Astrocyte of the cerebellum (primary cell): Measurements from ENCODE around the gene TDRD5.

Experiments
- DNase-seq: peaks from one replicate; pipeline ENCODE4 v3.0.0-alpha.2; 2011; ENCODE audit warnings: low read depth
- H3K4me3 ChIP-seq: 2 replicates; pipeline ENCODE4 v1.5.1; 2011; ENCODE audit warnings: mild to moderate bottlenecking, low read depth, low read length, moderate library complexity
- in situ Hi-C: cut with HindIII; loops from 2 replicates; pipeline ENCODE4 v1.10.0; 2017; ENCODE audit warnings: low sequenced_read_pairs
- TF ChIP-seq, protein P1 (sequence below): IDR thresholded peaks from 2 replicates; pipeline ENCODE4 v1.5.1; 2012; ENCODE audit warnings: low read length, low read depth, moderate library complexity, mild to moderate bottlenecking; ENCODE audit errors: missing control alignments

TDRD5 gene

DNA sequence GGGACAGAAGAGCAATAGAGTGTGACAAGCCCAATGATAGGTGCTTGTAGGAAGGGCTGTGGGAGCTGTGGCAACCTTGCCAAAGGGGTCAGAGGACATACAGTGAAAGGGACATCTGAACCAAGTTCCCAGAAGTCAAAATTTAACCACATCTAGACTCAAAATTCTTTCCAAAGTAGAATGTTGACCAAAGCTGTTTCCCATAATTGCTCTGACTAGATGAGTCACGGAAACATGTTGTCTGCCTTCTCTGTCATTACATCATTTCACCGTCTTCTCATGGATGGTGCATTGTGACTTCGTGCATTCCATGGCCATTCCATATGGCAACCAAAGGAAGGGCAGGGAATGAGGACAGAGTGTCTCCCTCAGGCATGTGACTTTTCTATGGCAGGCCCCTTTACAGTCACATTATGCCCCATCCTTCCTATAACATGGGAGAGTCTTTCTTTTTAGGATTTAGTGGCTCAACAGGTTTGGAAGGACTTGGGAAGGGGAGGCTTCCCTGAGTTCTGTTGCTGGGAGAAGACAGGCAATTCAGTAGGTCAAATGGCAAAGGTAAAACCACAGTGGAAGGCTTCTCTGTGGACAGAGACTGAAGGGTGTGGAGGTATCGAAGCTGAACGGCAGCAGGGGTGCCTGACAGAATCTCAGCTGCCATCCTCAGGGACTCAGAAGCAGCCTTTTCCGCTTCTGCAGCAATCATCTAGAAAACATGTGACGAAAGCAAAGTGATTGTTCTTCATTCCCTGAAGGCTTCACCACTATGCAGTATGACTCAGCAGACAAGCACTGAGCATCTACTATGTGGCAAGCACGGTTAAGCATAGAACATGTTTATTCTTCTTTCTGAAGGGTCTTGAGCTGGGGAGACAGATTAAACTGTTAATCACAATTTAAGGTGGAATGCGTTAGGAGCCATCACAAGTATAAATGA lies 40.6 kb upstream of the TDRD5 start:
- in situ Hi-C loops: no loop called here
- TF ChIP-seq, protein P1, sequence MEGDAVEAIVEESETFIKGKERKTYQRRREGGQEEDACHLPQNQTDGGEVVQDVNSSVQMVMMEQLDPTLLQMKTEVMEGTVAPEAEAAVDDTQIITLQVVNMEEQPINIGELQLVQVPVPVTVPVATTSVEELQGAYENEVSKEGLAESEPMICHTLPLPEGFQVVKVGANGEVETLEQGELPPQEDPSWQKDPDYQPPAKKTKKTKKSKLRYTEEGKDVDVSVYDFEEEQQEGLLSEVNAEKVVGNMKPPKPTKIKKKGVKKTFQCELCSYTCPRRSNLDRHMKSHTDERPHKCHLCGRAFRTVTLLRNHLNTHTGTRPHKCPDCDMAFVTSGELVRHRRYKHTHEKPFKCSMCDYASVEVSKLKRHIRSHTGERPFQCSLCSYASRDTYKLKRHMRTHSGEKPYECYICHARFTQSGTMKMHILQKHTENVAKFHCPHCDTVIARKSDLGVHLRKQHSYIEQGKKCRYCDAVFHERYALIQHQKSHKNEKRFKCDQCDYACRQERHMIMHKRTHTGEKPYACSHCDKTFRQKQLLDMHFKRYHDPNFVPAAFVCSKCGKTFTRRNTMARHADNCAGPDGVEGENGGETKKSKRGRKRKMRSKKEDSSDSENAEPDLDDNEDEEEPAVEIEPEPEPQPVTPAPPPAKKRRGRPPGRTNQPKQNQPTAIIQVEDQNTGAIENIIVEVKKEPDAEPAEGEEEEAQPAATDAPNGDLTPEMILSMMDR: no peak
- no peak overlapping the region for H3K4me3 ChIP-seq
- DNase-seq: no peak

- in situ Hi-C loops: no loop called here
- no peak overlapping the region for H3K4me3 ChIP-seq
- TF ChIP-seq, protein P1: no peak
- DNase-seq: no peak
These were observed 37.2 kb upstream of the TDRD5 start for GRCh38 chr1:179554427-179554826.

DNA sequence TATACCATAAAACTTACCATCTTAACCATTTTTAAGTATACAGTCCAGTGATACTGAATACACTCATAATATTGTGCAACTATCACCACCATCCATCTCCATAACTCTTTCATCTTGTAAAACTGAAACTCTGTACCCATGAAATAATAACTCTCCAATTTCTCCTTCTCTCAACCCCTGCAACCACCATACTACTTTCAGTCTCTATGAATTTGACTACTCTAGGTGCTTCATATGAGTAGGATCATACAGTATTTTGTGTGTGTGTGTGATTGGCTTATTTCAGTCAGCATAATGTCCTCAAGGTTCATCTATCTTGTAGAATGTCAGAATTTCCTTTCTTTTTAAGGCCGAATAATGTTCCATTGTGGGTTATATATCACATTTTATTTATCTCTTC lies 33.6 kb upstream of the TDRD5 start:
- in situ Hi-C loops: no loop called here
- TF ChIP-seq, protein P1: no peak
- DNase-seq: no peak
- H3K4me3 ChIP-seq: no peak overlapping the region

GRCh38 chr1:179575497-179576314 lies 15.9 kb upstream of the TDRD5 start, which contains the start of gene NPHS2:
Gene NPHS2, minus strand, starts transcription at chr1:179575948. Its CDS starts 84 bp downstream, at chr1:179575864.
- H3K4me3 ChIP-seq: no peak within 1 kb of the TSS
- in situ Hi-C loops: no loop called here
- TF ChIP-seq, protein P1: no peak
- no peak for DNase-seq

- H3K4me3 ChIP-seq: no peak overlapping the region
- in situ Hi-C loops: no loop called here
- TF ChIP-seq, protein P1: no peak
- DNase-seq: no peak
These were observed 15.1 kb upstream of the TDRD5 start for GRCh38 chr1:179576509-179576908.

- in situ Hi-C loops: no loop called here
- TF ChIP-seq, protein P1: no peak
- no peak overlapping the region for H3K4me3 ChIP-seq
- no peak for DNase-seq
These were observed 7.8 kb upstream of the TDRD5 start for GRCh38 chr1:179583771-179584320.
